ENCODE measurements around the gene DOCK10. TPM values are rescaled to one million over a fixed set of nuclear protein-coding genes. Genes with fewer than 3 reads are reported as not detected.
A peak's percentile ranks its signal among the peaks of the same experiment; 100 is the strongest.

The DOCK10 gene
- total RNA-seq: 14.3 to 22.9 TPM (median 18.5 TPM) in 3 replicates
- long read RNA-seq, full-length matches to known transcripts: 2 of 5 reads
- long read RNA-seq, partial matches to known transcripts: 3 of 5 reads
- long read RNA-seq, other reads (novel, unspliced or antisense): 0 of 5 reads

GRCh38 chr2:225041851-225042799, at the start of gene DOCK10:
TSS of gene DOCK10 (minus strand) at chr2:225042468. CDS start at chr2:225042374, 94 bp downstream.
- peak within 1 kb of the TSS; percentile 73 for H3K27ac Mint-ChIP-seq (ENCODE audit: unreplicated experiment)
- H3K36me3 Mint-ChIP-seq (ENCODE audit: low read depth): no peaks in the 10 kb centered on the region
- no peaks in the 10 kb centered on the region for H3K9me3 Mint-ChIP-seq (ENCODE audit: low read depth)

GRCh38 chr2:225091336-225091735, 49.1 kb upstream of the DOCK10 start:
- Mint-ChIP-seq H3K4me3 (ENCODE audit: unreplicated experiment) (no peak overlapping the region), H3K36me3 (ENCODE audit: low read depth) (no peaks in the 10 kb centered on the region), H3K9me3 (ENCODE audit: low read depth) (peaks cover 4% of the 10 kb centered on the region), H3K27ac (ENCODE audit: unreplicated experiment) (peak overlapping the region; percentile 27), H3K4me1 (ENCODE audit: low read depth) (peaks cover 7% of the 10 kb centered on the region), H3K27me3 (ENCODE audit: low read depth) (no peaks in the 10 kb centered on the region)
- TF ChIP-seq CTCF (IDR thresholded peaks at IDR 0.05): no peak
- no peak for DNase-seq (ENCODE audit: low spot score)

More at GRCh38 chr2:225041851-225042799, at the start of gene DOCK10:
- H3K4me1 Mint-ChIP-seq (ENCODE audit: low read depth): peaks cover 19% of the 10 kb centered on the region
- no peaks in the 10 kb centered on the region for H3K27me3 Mint-ChIP-seq (ENCODE audit: low read depth)
- peak within 1 kb of the TSS; percentile 76 for H3K4me3 Mint-ChIP-seq (ENCODE audit: unreplicated experiment)
- DNase-seq (ENCODE audit: low spot score): peak; percentile 79
- TF ChIP-seq CTCF (IDR thresholded peaks at IDR 0.05): peak; percentile 44

GRCh38 chr2:225090746-225091145, 48.5 kb upstream of the DOCK10 start:
- Mint-ChIP-seq H3K36me3 (ENCODE audit: low read depth) (no peaks in the 10 kb centered on the region), H3K4me1 (ENCODE audit: low read depth) (peaks cover 7% of the 10 kb centered on the region), H3K9me3 (ENCODE audit: low read depth) (peaks cover 4% of the 10 kb centered on the region), H3K27me3 (ENCODE audit: low read depth) (no peaks in the 10 kb centered on the region), H3K27ac (ENCODE audit: unreplicated experiment) (no peak overlapping the region), H3K4me3 (ENCODE audit: unreplicated experiment) (no peak overlapping the region)
- no peak for DNase-seq (ENCODE audit: low spot score)
- no peak for TF ChIP-seq CTCF (IDR thresholded peaks at IDR 0.05)

- H3K27ac Mint-ChIP-seq (ENCODE audit: unreplicated experiment): no peak overlapping the region
Measured at GRCh38 chr2:225086915-225087314, 44.6 kb upstream of the DOCK10 start.

More at GRCh38 chr2:225086915-225087314, 44.6 kb upstream of the DOCK10 start:
- Mint-ChIP-seq H3K4me1 (ENCODE audit: low read depth) (peaks cover 7% of the 10 kb centered on the region), H3K36me3 (ENCODE audit: low read depth) (no peaks in the 10 kb centered on the region), H3K27me3 (ENCODE audit: low read depth) (no peaks in the 10 kb centered on the region), H3K9me3 (ENCODE audit: low read depth) (no peaks in the 10 kb centered on the region), H3K4me3 (ENCODE audit: unreplicated experiment) (no peak overlapping the region)
- DNase-seq (ENCODE audit: low spot score): no peak
- TF ChIP-seq CTCF (IDR thresholded peaks at IDR 0.05): no peak
